GM12878 (cell line): ENCODE measurements around the gene OTOG. TPM values are rescaled to one million over a fixed set of nuclear protein-coding genes. Genes with fewer than 3 reads are reported as not detected.

Source experiments
- ATAC-seq: fragments of 200-7000 bp; cut with Tn5 transposase; 3 replicates; pipeline ENCODE4 v1.9.1; 2020; ENCODE audit warnings: mild to moderate bottlenecking, moderate library complexity
- BruUV-seq: library from RNA; stranded (reverse); fragments of 400-500 nt; replicated peaks from 2 replicates; lab custom pipeline; 2021; lab: Mats Ljungman, UMichigan
- CTCF ChIA-PET: fragments of 300-600 bp; sonication (Branson Sonifier 250); formaldehyde crosslinking; extraction: SDS; loops from one replicate; lab custom pipeline; 2021; ENCODE audit warnings: inconsistent platforms; lab: Yijun Ruan, JAX
- POLR2A ChIA-PET: fragments of 350-600 bp; formaldehyde crosslinking; extraction: SDS; loops from one replicate; lab custom pipeline; 2021; ENCODE audit warnings: inconsistent platforms; lab: Charles Lee
- RAD21 ChIA-PET: fragments of 300-600 bp; sonication (Branson Sonifier 250); formaldehyde crosslinking; loops from one replicate; lab custom pipeline; 2023; ENCODE audit warnings: antibody characterized with exemption; ENCODE audit not compliant: unreplicated experiment; lab: Charles Lee
- SMC1A ChIA-PET: fragments of 300-600 bp; sonication (Branson Sonifier 250); formaldehyde crosslinking; loops from one replicate; lab custom pipeline; 2023; ENCODE audit not compliant: unreplicated experiment, uncharacterized antibody; lab: Charles Lee
- DNase-seq: peaks from one replicate; pipeline ENCODE4 v3.0.0-alpha.2; 2011; ENCODE audit warnings: low read depth, low spot score
- FAIRE-seq: peaks from 3 replicates; lab custom pipeline; 2011; peaks lifted over from hg19 to GRCh38; lab: Jason Lieb, UNC
- H2AFZ ChIP-seq: 2 replicates; pipeline ENCODE4 v1.6.0; 2011; ENCODE audit warnings: low read depth, low read length, control low read depth; ENCODE audit not compliant: control insufficient read depth
- H3K27ac ChIP-seq: 2 replicates; pipeline ENCODE4 v1.5.1; 2011; ENCODE audit warnings: control low read depth; ENCODE audit not compliant: control insufficient read depth, insufficient read depth
- H3K27me3 ChIP-seq, 2 experiments: replicated peaks in 1 of 2; 2 replicates each; pipeline versions ENCODE4 v1.6.0 to v1.6.1; 2011; ENCODE audit warnings: low read length in 1 of 2; ENCODE audit not compliant: control insufficient read depth in 2 of 2, insufficient read depth in 2 of 2
- H3K36me3 ChIP-seq, 2 experiments: 2 replicates each; pipeline ENCODE4 v1.5.1; 2011; ENCODE audit warnings: low read length in 1 of 2; ENCODE audit not compliant: control insufficient read depth in 2 of 2, insufficient read depth in 2 of 2
- H3K4me1 ChIP-seq: 2 replicates; pipeline ENCODE4 v1.6.1; 2011; ENCODE audit warnings: mild to moderate bottlenecking, low read length, moderate library complexity, mixed read lengths; ENCODE audit not compliant: control insufficient read depth, insufficient read depth
- H3K4me2 ChIP-seq: 2 replicates; pipeline ENCODE4 v1.6.0; 2011; ENCODE audit warnings: control low read depth; ENCODE audit not compliant: control insufficient read depth, insufficient read depth
- H3K4me3 ChIP-seq: fragments of 200-600 bp; sonication (generic); 2 replicates; pipeline ENCODE4 v1.5.1; 2016
- H3K79me2 ChIP-seq: 2 replicates; pipeline ENCODE4 v1.6.0; 2011; ENCODE audit warnings: low read length; ENCODE audit not compliant: control insufficient read depth, insufficient read depth
- H3K9ac ChIP-seq: 2 replicates; pipeline ENCODE4 v1.8.0; 2011; ENCODE audit warnings: low read length, control low read depth, mixed read lengths; ENCODE audit not compliant: control insufficient read depth, insufficient read depth
- H3K9me3 ChIP-seq: replicated peaks from 3 replicates; pipeline ENCODE4 v1.5.1; 2011; ENCODE audit warnings: mild to moderate bottlenecking, low read length; ENCODE audit not compliant: control insufficient read depth, insufficient read depth
- H4K20me1 ChIP-seq: 2 replicates; pipeline ENCODE4 v1.6.0; 2011; ENCODE audit not compliant: control insufficient read depth, insufficient read depth
- IKZF2 ChIP-seq, 2 experiments: fragments of 450-650 bp; IDR thresholded peaks; 2 replicates each; pipeline ENCODE4 v1.6.1; 2017; ENCODE audit warnings: mild to moderate bottlenecking in 2 of 2, moderate library complexity in 2 of 2
- NR2C2 ChIP-seq: IDR thresholded peaks from 2 replicates; pipeline ENCODE4 v1.6.1; 2011; ENCODE audit warnings: borderline replicate concordance, low read depth; ENCODE audit not compliant: control insufficient read depth, insufficient read length
- RAD21 ChIP-seq: IDR thresholded peaks from 2 replicates; pipeline ENCODE4 v1.6.1; 2011; ENCODE audit warnings: mild to moderate bottlenecking, low read depth, low read length, moderate library complexity; ENCODE audit not compliant: insufficient read depth
- TARDBP ChIP-seq: IDR thresholded peaks from 2 replicates; pipeline ENCODE4 v1.6.1; 2016; ENCODE audit warnings: borderline replicate concordance
- TCF7 ChIP-seq: IDR thresholded peaks from 2 replicates; pipeline ENCODE4 v1.6.1; 2014; ENCODE audit warnings: antibody characterized with exemption, borderline replicate concordance
- WGBS: methylation state at CpG from one replicate; pipeline ENCODE4 v1.1.6; 2016; ENCODE audit warnings: low lambda C conversion rate; ENCODE audit not compliant: insufficient replicate concordance, insufficient coverage; ENCODE audit errors: missing lambda C conversion rate; 5-methylcytosine and 5-hydroxymethylcytosine counted together
- in situ Hi-C: fragments of 300-500 bp; cut with MboI; formaldehyde crosslinking; loops from 9 replicates; pipeline ENCODE4 v1.14.3; 2018; ENCODE audit warnings: mixed read lengths
- intact Hi-C: fragments of 100-400 bp; cut with micrococcal nuclease; formaldehyde crosslinking; loops from one replicate; pipeline ENCODE4 v1.14.2; 2022; ENCODE audit not compliant: unreplicated experiment
- polyA plus RNA-seq, 11 experiments: library from polyadenylated mRNA; depleted of rRNA in 4 of 11; unstranded in 6 of 11; stranded (reverse) in 5 of 11; fragments of >200 nt; fragmentation: Nextera tagmentation in 4 of 11; fragmentation: Illumina TruSeq in 1 of 11; extraction: Ambion mirVana in 4 of 11; extraction: Trizol in 1 of 11; gene quantifications; 1 replicate in 1 of 11; 2 replicates in 10 of 11; pipeline versions ENCODE4 v1.2.1 to v1.2.3, GENCODE V29; 2011 to 2016; ENCODE audit warnings: inconsistent platforms in 2 of 11, missing spikeins in 2 of 11, low read depth in 1 of 11
- total RNA-seq, 4 experiments: library from RNA; depleted of rRNA in 3 of 4; stranded (reverse); fragments of >200 nt in 3 of 4; fragmentation: Illumina TruSeq in 1 of 4; extraction: Trizol in 1 of 4; gene quantifications; 2 replicates each; pipeline versions ENCODE4 v1.2.1 to v1.2.3, GENCODE V29; 2013 to 2021
- TF ChIP-seq, protein P1 (sequence below): IDR thresholded peaks from 2 replicates; pipeline ENCODE4 v1.6.1; 2011; ENCODE audit warnings: low read depth, low read length, improper control_type of control experiment, borderline replicate concordance
- TF ChIP-seq, protein P2 (sequence below): IDR thresholded peaks from 2 replicates; pipeline ENCODE4 v1.6.1; 2012; ENCODE audit warnings: improper control_type of control experiment, low read depth, low read length; ENCODE audit not compliant: insufficient replicate concordance
- TF ChIP-seq, protein P3 (sequence below): fragments of 450-650 bp; formaldehyde crosslinking; IDR thresholded peaks from 2 replicates; pipeline ENCODE4 v1.4.0; 2020; ENCODE audit warnings: mild to moderate bottlenecking, moderate library complexity
- TF ChIP-seq, protein P4 (sequence below): IDR thresholded peaks from 2 replicates; pipeline ENCODE4 v1.6.1; 2011; ENCODE audit warnings: mild to moderate bottlenecking, low read depth, low read length, moderate library complexity; ENCODE audit not compliant: insufficient replicate concordance

Gene OTOG
- total and polyA plus RNA-seq, 10 of the 15 experiments (the other 5 are each of a cell fraction or from before 2014, with no cell fraction given) = not detected

DNA sequence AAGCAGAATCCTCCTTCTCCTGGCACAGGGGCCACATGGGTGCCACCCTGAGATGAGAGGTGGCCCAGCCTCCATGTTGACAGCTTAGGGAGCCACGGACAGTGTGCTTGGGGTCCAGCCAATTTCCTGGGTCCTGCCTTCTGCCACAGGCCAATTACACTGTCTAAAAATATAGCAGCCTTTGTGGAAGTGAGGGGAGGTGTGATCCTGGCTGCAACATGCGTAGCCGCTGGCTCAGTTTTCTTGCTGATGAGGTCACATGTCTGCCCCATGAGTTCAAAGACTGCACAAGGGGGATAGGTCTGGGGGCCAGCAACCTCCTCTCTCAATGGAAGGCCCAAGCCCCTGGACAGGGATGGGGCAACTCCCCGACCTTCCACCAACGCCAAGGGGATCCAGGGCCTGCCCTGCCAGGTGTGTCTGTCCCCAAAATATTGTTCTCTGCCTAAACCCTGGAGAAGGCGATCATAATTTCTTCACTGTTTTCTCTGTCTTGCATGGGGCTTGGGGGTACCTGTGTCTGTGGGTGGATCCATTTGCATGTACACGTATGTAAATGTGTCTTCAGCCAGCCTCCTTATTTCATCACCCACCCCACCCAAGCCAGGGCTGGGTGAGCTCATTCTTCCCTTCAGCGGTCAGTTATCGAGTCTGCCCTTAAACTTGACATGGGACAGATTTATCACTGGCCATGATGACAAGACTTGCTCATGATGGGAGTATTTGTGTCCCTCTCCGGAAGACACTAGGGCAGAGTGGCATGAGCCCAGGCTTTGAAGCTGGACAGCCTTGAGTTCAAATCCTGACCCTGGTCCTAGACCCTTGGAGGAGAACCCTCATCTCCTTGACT is 59.4 kb downstream of the OTOG start:
- intact Hi-C loops (no loop called here), in situ Hi-C loops (no loop called here)
- FAIRE-seq (no peak), DNase-seq (no peak), ATAC-seq (no peak)
- Histone ChIP-seq H3K9me3 (no peaks in the 10 kb centered on the region), H3K4me3 (no peak overlapping the region), H3K36me3 (no peaks in the 10 kb centered on the region), H3K4me2 (no peak overlapping the region), H3K27ac (no peak overlapping the region), H3K79me2 (no peaks in the 10 kb centered on the region), H2AFZ (no peak overlapping the region), H4K20me1 (no peaks in the 10 kb centered on the region), H3K27me3 (peaks cover 0 to 1% of the 10 kb centered on the region in 2 experiments; a peak in 1 of 4 replicates), H3K4me1 (no peaks in the 10 kb centered on the region), H3K9ac (no peak overlapping the region)
- no TSS peak for BruUV-seq
- 39% methylated on average over 10 of the region's 10 CpGs for WGBS
- ChIA-PET SMC1A (no interaction called here), CTCF (interaction anchor here (1.3 kb wide), 1 partner anchor 154 kb away, joined by 3 read pairs; no protein-coding TSS in a partner anchor), RAD21 (no interaction called here), POLR2A (no interaction called here)
- no peak for TF ChIP-seq NR2C2
- TF ChIP-seq, protein P1, sequence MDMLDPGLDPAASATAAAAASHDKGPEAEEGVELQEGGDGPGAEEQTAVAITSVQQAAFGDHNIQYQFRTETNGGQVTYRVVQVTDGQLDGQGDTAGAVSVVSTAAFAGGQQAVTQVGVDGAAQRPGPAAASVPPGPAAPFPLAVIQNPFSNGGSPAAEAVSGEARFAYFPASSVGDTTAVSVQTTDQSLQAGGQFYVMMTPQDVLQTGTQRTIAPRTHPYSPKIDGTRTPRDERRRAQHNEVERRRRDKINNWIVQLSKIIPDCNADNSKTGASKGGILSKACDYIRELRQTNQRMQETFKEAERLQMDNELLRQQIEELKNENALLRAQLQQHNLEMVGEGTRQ = no peak
- TF ChIP-seq, protein P2, sequence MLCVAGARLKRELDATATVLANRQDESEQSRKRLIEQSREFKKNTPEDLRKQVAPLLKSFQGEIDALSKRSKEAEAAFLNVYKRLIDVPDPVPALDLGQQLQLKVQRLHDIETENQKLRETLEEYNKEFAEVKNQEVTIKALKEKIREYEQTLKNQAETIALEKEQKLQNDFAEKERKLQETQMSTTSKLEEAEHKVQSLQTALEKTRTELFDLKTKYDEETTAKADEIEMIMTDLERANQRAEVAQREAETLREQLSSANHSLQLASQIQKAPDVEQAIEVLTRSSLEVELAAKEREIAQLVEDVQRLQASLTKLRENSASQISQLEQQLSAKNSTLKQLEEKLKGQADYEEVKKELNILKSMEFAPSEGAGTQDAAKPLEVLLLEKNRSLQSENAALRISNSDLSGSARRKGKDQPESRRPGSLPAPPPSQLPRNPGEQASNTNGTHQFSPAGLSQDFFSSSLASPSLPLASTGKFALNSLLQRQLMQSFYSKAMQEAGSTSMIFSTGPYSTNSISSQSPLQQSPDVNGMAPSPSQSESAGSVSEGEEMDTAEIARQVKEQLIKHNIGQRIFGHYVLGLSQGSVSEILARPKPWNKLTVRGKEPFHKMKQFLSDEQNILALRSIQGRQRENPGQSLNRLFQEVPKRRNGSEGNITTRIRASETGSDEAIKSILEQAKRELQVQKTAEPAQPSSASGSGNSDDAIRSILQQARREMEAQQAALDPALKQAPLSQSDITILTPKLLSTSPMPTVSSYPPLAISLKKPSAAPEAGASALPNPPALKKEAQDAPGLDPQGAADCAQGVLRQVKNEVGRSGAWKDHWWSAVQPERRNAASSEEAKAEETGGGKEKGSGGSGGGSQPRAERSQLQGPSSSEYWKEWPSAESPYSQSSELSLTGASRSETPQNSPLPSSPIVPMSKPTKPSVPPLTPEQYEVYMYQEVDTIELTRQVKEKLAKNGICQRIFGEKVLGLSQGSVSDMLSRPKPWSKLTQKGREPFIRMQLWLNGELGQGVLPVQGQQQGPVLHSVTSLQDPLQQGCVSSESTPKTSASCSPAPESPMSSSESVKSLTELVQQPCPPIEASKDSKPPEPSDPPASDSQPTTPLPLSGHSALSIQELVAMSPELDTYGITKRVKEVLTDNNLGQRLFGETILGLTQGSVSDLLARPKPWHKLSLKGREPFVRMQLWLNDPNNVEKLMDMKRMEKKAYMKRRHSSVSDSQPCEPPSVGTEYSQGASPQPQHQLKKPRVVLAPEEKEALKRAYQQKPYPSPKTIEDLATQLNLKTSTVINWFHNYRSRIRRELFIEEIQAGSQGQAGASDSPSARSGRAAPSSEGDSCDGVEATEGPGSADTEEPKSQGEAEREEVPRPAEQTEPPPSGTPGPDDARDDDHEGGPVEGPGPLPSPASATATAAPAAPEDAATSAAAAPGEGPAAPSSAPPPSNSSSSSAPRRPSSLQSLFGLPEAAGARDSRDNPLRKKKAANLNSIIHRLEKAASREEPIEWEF = no peak
- TF ChIP-seq IKZF2 (IDR thresholded peaks at IDR 0.05) = no peak
- TF ChIP-seq, protein P3, sequence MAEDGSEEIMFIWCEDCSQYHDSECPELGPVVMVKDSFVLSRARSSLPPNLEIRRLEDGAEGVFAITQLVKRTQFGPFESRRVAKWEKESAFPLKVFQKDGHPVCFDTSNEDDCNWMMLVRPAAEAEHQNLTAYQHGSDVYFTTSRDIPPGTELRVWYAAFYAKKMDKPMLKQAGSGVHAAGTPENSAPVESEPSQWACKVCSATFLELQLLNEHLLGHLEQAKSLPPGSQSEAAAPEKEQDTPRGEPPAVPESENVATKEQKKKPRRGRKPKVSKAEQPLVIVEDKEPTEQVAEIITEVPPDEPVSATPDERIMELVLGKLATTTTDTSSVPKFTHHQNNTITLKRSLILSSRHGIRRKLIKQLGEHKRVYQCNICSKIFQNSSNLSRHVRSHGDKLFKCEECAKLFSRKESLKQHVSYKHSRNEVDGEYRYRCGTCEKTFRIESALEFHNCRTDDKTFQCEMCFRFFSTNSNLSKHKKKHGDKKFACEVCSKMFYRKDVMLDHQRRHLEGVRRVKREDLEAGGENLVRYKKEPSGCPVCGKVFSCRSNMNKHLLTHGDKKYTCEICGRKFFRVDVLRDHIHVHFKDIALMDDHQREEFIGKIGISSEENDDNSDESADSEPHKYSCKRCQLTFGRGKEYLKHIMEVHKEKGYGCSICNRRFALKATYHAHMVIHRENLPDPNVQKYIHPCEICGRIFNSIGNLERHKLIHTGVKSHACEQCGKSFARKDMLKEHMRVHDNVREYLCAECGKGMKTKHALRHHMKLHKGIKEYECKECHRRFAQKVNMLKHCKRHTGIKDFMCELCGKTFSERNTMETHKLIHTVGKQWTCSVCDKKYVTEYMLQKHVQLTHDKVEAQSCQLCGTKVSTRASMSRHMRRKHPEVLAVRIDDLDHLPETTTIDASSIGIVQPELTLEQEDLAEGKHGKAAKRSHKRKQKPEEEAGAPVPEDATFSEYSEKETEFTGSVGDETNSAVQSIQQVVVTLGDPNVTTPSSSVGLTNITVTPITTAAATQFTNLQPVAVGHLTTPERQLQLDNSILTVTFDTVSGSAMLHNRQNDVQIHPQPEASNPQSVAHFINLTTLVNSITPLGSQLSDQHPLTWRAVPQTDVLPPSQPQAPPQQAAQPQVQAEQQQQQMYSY = no peak
- TF ChIP-seq TARDBP = no peak
- no peak for TF ChIP-seq RAD21
- TF ChIP-seq, protein P4, sequence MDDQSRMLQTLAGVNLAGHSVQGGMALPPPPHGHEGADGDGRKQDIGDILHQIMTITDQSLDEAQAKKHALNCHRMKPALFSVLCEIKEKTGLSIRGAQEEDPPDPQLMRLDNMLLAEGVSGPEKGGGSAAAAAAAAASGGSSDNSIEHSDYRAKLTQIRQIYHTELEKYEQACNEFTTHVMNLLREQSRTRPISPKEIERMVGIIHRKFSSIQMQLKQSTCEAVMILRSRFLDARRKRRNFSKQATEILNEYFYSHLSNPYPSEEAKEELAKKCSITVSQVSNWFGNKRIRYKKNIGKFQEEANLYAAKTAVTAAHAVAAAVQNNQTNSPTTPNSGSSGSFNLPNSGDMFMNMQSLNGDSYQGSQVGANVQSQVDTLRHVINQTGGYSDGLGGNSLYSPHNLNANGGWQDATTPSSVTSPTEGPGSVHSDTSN = no peak
- no peak for TF ChIP-seq TCF7
